HepG2 (cell line): Measurements from ENCODE around the gene SSH3. TPM values are rescaled to one million over a fixed set of nuclear protein-coding genes. Genes with fewer than 3 reads are reported as not detected.

Experiments used
- AKAP8 ChIP-seq: sonication (generic); formaldehyde crosslinking; IDR thresholded peaks from 2 replicates; pipeline ENCODE4 v1.5.1; 2020; ENCODE audit warnings: mild to moderate bottlenecking, missing genetic modification reagents
- ATF7-NPFF ChIP-seq: sonication (generic); formaldehyde crosslinking; IDR thresholded peaks from 2 replicates; pipeline ENCODE4 v1.8.1; 2023; ENCODE audit warnings: mild to moderate bottlenecking, low read depth, missing genetic modification reagents, moderate library complexity
- CTCF ChIP-seq: sonication (generic); formaldehyde crosslinking; IDR thresholded peaks from 2 replicates; pipeline ENCODE4 v1.5.0; 2020; ENCODE audit warnings: mild to moderate bottlenecking, missing genetic modification reagents, moderate library complexity
- DPF2 ChIP-seq: sonication (generic); formaldehyde crosslinking; IDR thresholded peaks from 2 replicates; pipeline ENCODE4 v1.4.0; 2020; ENCODE audit warnings: mild to moderate bottlenecking, low read depth, missing genetic modification reagents, borderline replicate concordance
- HOXA9 ChIP-seq: sonication (generic); formaldehyde crosslinking; IDR thresholded peaks from 2 replicates; pipeline ENCODE4 v1.8.1; 2022; ENCODE audit warnings: missing genetic modification reagents, mild to moderate bottlenecking, moderate library complexity, borderline replicate concordance
- PLSCR1 ChIP-seq: sonication (generic); formaldehyde crosslinking; IDR thresholded peaks from 2 replicates; pipeline ENCODE4 v1.5.0; 2020; ENCODE audit warnings: missing genetic modification reagents, mild to moderate bottlenecking, borderline replicate concordance
- POGZ ChIP-seq: sonication (generic); formaldehyde crosslinking; IDR thresholded peaks from 2 replicates; pipeline ENCODE4 v1.4.0; 2020; ENCODE audit warnings: mild to moderate bottlenecking, missing genetic modification reagents
- PRPF4 ChIP-seq: fragments of 200-400 bp; formaldehyde crosslinking; IDR thresholded peaks from 2 replicates; pipeline ENCODE4 v1.6.1; 2016; ENCODE audit warnings: low read length, low read depth; ENCODE audit not compliant: poor library complexity, severe bottlenecking
- SKIL ChIP-seq: sonication (generic); formaldehyde crosslinking; IDR thresholded peaks from 2 replicates; pipeline ENCODE4 v1.8.0; 2022; ENCODE audit warnings: missing genetic modification reagents, mild to moderate bottlenecking, moderate library complexity, borderline replicate concordance
- ZFP62 ChIP-seq: sonication (generic); formaldehyde crosslinking; IDR thresholded peaks from 2 replicates; pipeline ENCODE4 v1.4.0; 2020; ENCODE audit warnings: missing genetic modification reagents
- ZNF296 ChIP-seq: sonication (generic); formaldehyde crosslinking; conservative IDR thresholded peaks from 2 replicates; pipeline ENCODE4 v1.5.0; 2020; ENCODE audit warnings: mild to moderate bottlenecking, missing genetic modification reagents
- ZNF550 ChIP-seq: sonication (generic); formaldehyde crosslinking; IDR thresholded peaks from 2 replicates; pipeline ENCODE4 v1.4.0; 2020; ENCODE audit warnings: mild to moderate bottlenecking, missing genetic modification reagents, borderline replicate concordance
- ZNF629 ChIP-seq: sonication (generic); formaldehyde crosslinking; conservative IDR thresholded peaks from 2 replicates; pipeline ENCODE4 v1.5.0; 2020; ENCODE audit warnings: missing genetic modification reagents
- ZNF652 ChIP-seq: IDR thresholded peaks from 2 replicates; pipeline ENCODE4 v1.6.1; 2016; ENCODE audit warnings: low read depth, borderline replicate concordance
- ZNF746 ChIP-seq: sonication (generic); formaldehyde crosslinking; IDR thresholded peaks from 2 replicates; pipeline ENCODE4 v1.8.0; 2022; ENCODE audit warnings: mild to moderate bottlenecking, missing genetic modification reagents
- polyA plus RNA-seq, 8 experiments: library from polyadenylated mRNA; depleted of rRNA in 3 of 8; stranded (reverse) in 7 of 8; unstranded in 1 of 8; fragments of >200 nt; fragmentation: Illumina TruSeq in 4 of 8; extraction: Trizol in 4 of 8; gene quantifications; 2 replicates each; pipeline versions ENCODE4 v1.2.1 to v1.2.3, GENCODE V29; 2011 to 2016; ENCODE audit warnings: low read depth in 4 of 8, missing spikeins in 1 of 8, mixed read lengths in 1 of 8; ENCODE audit not compliant: insufficient read depth in 1 of 8
- total RNA-seq, 5 experiments: library from RNA; depleted of rRNA; stranded (reverse); fragments of >200 nt; fragmentation: Illumina TruSeq; extraction: Trizol; gene quantifications; 2 replicates each; pipeline ENCODE4 v1.2.3, GENCODE V29; 2016; ENCODE audit warnings: low read depth in 1 of 5
- TF ChIP-seq, protein P1 (sequence below): sonication (generic); formaldehyde crosslinking; conservative IDR thresholded peaks from 2 replicates; pipeline ENCODE4 v1.4.0; 2020; ENCODE audit warnings: missing genetic modification reagents
- TF ChIP-seq, protein P2 (sequence below): sonication (generic); formaldehyde crosslinking; IDR thresholded peaks from 2 replicates; pipeline ENCODE4 v1.8.1; 2023; ENCODE audit warnings: mild to moderate bottlenecking, inconsistent platforms, moderate library complexity, missing genetic modification reagents, borderline replicate concordance
- TF ChIP-seq, protein P3 (sequence below): sonication (generic); formaldehyde crosslinking; IDR thresholded peaks from 2 replicates; pipeline ENCODE4 v1.5.0; 2020; ENCODE audit warnings: missing genetic modification reagents
- TF ChIP-seq, protein P4 (sequence below): IDR thresholded peaks from 2 replicates; pipeline ENCODE4 v1.6.1; 2016; ENCODE audit warnings: control low read depth

The SSH3 gene
- total and polyA plus RNA-seq, 2 of the 13 experiments (the other 11 are each of a cell fraction or from before 2014, with no cell fraction given): 12.4 to 18.8 TPM

DNA sequence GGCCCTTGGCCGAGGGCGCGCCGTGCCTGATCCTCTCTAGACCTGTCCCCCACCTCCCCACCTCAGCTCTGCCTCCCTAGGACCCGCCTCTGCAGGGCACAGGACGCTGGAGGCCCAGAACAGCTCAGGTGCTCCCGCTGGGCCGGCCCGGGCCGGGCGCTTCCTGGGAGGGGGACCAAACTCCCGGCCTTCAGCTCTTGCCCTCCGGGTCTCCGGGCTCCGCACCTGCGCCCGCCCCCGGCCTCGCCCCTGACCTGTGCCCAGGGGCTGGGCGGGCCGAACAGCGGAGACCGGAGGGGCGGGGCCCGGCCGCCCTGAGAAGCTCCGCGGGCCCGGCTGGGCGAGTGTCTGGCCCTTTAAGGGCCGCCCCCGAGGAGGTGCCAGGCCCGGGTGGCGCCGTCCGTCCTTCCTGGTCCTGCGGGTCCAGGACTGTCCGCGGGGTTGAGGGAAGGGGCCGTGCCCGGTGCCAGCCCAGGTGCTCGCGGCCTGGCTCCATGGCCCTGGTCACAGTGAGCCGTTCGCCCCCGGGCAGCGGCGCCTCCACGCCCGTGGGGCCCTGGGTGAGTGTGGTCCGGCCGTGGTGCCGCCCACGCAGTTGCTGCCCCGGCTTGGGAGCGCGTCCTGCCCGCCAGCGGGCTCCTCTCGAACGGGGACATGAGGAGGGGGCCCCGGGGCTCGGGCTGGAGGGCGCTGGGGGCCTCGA lies at the start of gene SSH3 (continued):
- TF ChIP-seq, protein P1, sequence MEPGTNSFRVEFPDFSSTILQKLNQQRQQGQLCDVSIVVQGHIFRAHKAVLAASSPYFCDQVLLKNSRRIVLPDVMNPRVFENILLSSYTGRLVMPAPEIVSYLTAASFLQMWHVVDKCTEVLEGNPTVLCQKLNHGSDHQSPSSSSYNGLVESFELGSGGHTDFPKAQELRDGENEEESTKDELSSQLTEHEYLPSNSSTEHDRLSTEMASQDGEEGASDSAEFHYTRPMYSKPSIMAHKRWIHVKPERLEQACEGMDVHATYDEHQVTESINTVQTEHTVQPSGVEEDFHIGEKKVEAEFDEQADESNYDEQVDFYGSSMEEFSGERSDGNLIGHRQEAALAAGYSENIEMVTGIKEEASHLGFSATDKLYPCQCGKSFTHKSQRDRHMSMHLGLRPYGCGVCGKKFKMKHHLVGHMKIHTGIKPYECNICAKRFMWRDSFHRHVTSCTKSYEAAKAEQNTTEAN (CRISPR knock-in tag): 0 out of 2 replicates have a peak, but pooled peaks have one; percentile 6
- TF ChIP-seq ZNF746 (no peak), PLSCR1 (CRISPR knock-in tag) (no peak), ZNF652 (no peak), ZFP62 (no peak), PRPF4 (no peak), DPF2 (CRISPR knock-in tag) (no peak), AKAP8 (peak; percentile 64), CTCF (CRISPR knock-in tag) (0 out of 2 replicates have a peak, but pooled peaks have one; percentile 5), ZNF550 (no peak), ZNF629 (CRISPR knock-in tag) (no peak), ATF7-NPFF (no peak; the same call in 1 of the 2 replicates), SKIL (CRISPR knock-in tag) (no peak), POGZ (CRISPR knock-in tag) (0 out of 2 replicates have a peak, but pooled peaks have one; percentile 16), ZNF296 (CRISPR knock-in tag) (no peak), HOXA9 (CRISPR knock-in tag) (no peak)
- TF ChIP-seq, protein P2, sequence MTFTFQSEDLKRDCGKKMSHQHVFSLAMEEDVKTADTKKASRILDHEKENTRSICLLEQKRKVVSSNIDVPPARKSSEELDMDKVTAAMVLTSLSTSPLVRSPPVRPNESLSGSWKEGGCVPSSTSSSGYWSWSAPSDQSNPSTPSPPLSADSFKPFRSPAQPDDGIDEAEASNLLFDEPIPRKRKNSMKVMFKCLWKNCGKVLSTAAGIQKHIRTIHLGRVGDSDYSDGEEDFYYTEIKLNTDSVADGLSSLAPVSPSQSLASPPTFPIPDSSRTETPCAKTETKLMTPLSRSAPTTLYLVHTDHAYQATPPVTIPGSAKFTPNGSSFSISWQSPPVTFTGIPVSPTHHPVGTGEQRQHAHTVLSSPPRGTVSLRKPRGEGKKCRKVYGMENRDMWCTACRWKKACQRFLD (CRISPR knock-in tag): peak; percentile 80; the same call in 1 of the 2 replicates
- TF ChIP-seq, protein P3, sequence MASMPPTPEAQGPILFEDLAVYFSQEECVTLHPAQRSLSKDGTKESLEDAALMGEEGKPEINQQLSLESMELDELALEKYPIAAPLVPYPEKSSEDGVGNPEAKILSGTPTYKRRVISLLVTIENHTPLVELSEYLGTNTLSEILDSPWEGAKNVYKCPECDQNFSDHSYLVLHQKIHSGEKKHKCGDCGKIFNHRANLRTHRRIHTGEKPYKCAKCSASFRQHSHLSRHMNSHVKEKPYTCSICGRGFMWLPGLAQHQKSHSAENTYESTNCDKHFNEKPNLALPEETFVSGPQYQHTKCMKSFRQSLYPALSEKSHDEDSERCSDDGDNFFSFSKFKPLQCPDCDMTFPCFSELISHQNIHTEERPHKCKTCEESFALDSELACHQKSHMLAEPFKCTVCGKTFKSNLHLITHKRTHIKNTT (CRISPR knock-in tag): no peak
- TF ChIP-seq, protein P4, sequence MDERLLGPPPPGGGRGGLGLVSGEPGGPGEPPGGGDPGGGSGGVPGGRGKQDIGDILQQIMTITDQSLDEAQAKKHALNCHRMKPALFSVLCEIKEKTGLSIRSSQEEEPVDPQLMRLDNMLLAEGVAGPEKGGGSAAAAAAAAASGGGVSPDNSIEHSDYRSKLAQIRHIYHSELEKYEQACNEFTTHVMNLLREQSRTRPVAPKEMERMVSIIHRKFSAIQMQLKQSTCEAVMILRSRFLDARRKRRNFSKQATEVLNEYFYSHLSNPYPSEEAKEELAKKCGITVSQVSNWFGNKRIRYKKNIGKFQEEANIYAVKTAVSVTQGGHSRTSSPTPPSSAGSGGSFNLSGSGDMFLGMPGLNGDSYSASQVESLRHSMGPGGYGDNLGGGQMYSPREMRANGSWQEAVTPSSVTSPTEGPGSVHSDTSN: no peak
